HG02970 (cell line): ENCODE data around the gene SRY.
"Not testable (repeated sequence)": the region's sequence is repeated elsewhere in the genome, so short reads cannot be mapped to it uniquely, and the experiment has no call there.

Source experiments
- ATAC-seq: cut with Tn5 transposase; IDR thresholded peaks from one replicate; pipeline ENCODE4 v1.9.1; 2021; ENCODE audit warnings: mild to moderate bottlenecking, moderate library complexity, moderate number of reproducible peaks; ENCODE audit not compliant: unreplicated experiment, low FRiP score

Gene SRY

DNA sequence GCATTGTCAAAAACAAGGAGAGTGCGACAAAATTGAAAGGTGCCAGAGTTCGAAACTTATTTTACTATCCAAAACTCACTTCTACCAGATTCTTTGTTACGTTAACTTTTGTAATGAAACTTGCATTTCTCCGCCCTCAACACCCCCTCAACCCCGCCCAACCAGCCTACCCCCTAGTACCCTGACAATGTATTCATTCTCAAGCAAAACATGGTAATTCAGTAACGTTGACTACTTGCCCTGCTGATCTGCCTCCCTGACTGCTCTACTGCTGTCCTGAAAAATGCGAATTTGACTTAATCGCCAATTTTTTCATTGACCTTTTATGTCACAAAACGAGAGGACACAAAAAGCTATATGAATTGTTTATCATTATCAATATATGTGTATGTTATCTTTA is at the start of gene SRY:
Gene SRY, minus strand, starts transcription at position 83 of the 400 bp plus-strand sequence. Its CDS starts 79 bp downstream, at position 4.
- no peak for ATAC-seq

DNA sequence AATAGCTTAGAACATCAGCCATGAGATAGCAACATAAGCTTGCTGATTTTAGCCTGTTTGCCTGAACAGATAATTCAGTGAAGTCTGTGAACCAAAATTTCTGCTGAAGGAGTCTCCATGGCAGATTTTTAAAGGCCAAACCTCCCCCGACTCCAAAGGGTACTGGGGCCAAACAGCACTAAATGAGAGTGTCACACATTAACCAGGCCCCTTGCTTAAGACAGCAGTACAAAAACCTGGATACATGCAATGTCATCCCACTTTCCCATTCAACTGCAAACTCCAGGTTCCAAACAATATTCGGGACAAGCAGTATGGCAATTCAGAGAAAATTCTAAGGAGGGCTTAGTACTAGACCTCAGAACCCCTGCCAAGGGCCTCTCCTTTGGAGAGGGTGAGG is 49.6 kb upstream of the SRY start:
- ATAC-seq, result no peak

DNA sequence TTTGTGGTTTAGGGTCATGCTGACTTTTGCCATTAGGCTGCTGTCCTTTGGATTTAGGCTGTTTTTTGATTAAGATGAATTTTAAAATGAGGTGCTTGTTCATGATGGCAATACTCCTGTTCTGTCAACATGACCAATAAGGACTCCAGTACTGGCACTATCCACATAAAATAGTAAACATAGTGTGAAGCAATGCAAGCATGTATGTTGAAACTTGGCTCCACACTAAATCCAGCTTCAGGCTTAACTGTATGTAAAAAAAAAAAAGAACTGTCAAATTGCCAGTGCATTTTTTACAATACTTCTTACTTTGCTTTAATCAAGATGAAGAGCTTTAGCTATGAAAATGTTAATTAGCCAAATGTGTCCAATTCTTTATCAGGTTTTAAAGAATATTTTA is 47.7 kb upstream of the SRY start:
- ATAC-seq, result no peak

DNA sequence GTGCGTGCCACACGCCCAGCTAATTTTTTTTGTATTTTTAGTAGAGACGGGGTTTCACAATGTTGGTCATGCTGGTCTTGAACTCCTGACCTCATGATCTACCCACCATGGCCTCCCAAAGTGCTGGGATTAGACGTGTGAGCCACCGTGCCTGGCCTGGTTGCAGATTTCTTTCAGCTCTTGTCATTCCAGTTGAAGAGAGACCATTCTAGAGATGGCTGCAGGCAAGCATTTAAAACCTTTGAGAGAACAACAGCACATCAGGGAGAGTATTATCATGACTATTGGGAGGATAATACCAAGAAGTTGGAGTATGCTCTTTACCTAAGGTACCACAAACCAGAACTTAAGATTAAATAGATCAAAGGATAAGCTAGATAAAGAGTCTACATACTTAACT is 41.0 kb upstream of the SRY start:
- ATAC-seq, result no peak

DNA sequence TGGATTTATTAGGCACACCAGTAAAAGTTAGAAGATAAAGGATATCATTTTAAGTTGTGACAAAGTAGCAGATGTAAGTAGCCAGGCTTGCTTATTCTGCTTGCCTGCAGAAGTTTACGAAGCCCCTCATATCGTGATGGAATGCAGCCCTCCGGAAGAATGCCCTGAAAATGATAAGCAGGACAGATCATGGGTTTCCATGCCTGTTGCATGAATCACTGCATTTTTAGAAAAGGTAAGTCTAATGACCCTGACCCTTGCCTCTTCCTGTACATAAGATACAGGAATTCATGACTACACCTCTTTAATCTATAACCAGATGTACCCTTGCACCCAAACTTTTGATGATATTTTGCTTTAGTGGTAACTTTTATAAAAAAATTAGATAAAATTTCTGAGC is 37.0 kb upstream of the SRY start:
- ATAC-seq, result no peak

DNA sequence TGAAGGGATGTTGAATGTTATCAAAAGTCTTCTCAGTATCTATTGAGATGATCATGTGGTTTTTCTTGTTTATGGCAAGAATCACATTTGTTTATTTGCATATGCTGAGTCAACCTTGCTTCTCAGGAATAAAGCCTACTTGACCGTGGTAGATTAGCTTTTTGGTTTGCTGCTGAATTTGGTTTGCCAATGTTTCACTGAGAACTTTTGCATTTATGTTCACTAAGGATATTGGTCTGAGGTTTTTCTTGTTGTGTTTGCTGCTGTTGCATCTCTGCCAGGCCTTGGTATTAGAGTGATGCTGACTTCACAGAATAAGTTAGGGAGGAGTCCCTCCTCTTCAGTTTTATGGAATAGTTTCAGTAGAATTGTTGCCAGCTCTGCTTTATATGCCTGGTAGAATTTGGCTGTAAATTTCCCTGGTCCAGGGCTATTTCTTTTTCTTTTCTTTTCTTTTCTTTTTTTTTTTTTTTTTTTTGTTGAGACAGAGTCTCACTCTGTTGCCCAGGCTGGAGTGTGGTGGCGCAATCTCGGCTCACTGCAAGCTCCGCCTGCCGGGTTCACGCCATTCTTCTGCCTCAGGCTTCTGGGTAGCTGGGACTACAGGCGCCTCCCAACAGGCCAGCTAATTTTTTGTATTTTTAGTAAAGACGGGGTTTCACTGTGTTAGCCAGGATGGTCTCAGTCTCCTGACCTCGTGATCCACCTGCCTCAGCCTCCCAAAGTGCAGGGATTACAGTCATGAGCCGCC is 29.8 kb upstream of the SRY start:
- not testable (repeated sequence) for ATAC-seq

DNA sequence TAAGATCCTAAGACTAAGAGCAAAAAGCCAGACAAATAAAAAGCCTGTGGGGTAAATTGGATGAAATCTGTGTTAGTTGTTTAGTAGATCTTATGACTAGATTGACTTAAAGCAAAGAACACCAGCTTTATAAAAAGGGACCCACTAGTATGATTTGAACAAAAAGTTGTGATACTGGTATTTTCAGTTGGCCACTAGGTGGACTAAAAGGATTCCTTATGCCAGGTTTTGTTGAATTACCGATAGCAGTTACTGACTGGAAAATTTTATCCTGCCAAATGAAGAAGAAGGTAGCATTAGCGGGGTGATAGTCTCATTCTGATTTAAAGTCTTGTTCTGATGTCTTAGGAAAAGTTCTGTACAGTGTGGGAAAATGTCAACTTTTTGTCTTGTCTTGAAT is 12.8 kb upstream of the SRY start:
- no peak for ATAC-seq

DNA sequence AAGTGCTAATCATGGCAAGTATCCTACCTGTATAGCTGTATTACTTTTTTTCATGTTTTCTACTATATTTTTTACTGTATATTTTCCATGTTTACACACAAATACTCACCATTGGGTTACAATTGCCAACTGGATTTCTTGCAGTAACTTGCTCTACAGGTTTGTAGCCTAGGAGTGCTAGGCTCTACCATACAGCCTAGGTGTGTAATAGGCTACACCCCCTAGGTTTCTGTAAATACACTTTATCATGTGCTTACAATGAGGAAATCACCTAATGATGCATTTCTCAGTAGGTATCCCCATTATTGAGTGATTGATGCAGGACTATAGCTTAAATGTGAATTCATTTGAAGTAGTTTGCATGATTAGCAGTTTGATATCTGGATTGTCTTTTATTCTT is 10.5 kb upstream of the SRY start:
- no peak for ATAC-seq

DNA sequence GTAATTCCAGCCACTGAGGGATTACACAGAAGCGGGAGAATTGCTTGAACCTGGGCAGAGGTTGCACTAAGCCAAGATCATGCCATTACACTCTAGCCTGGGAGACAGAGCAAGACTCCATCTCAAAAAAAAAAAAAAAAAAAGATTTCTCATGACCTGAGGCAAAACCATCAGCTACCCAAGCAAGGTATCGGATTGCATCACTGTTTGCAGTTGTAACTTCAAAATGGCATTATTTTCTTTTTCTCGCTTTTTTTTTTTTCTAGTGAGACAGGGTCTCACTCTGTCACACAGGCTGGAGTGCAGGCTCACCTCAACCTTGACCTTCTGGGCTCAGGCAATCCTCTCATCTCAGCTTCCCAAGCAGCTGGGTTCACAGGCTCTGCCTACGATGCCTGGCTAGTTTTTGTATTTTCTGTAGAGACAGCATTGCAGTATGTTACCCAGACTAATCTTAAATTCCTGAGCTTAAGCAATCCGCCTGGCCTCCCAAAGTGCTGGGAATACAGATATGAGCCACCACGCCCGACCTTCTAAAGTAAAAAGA is 9.6 kb upstream of the SRY start:
- ATAC-seq, result no peak

DNA sequence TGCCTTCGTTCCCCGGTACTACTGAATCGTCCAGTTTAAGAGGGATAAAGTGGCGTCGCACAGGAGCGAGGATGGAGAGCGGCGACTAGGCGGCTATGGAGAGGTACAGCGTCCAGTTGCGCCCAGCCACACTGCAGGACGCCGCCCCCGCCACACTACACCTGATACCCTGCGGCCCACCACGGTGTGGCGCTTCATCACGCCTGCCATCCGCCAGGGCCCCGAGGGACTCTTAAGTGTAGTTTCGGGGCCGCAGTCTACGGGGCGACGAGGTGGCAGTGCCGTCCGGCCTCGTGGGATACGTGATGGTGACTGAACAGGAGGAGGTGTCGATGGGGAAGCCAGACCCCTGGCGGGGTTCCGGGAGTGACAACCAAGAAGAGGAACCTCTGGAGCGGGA is 2.3 kb upstream of the SRY start:
- no peak for ATAC-seq

DNA sequence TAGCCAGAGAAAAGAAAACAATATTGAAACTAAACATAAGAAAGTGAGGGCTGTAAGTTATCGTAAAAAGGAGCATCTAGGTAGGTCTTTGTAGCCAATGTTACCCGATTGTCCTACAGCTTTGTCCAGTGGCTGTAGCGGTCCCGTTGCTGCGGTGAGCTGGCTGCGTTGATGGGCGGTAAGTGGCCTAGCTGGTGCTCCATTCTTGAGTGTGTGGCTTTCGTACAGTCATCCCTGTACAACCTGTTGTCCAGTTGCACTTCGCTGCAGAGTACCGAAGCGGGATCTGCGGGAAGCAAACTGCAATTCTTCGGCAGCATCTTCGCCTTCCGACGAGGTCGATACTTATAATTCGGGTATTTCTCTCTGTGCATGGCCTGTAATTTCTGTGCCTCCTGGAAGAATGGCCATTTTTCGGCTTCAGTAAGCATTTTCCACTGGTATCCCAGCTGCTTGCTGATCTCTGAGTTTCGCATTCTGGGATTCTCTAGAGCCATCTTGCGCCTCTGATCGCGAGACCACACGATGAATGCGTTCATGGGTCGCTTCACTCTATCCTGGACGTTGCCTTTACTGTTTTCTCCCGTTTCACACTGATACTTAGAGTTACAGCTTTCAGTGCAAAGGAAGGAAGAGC is 488 bp downstream of the SRY start:
- ATAC-seq, result no peak
